AG09309 (cell line): ENCODE results near the gene SORCS1.

Experiments used
- DNase-seq: peaks from one replicate; pipeline ENCODE4 v3.0.0-alpha.2; 2010; ENCODE audit warnings: low read depth
- H3K4me3 ChIP-seq: 2 replicates; pipeline ENCODE4 v1.5.1; 2011; ENCODE audit warnings: mild to moderate bottlenecking, low read depth, low read length, moderate library complexity; ENCODE audit not compliant: control insufficient read depth
- CTCF ChIP-seq: IDR thresholded peaks from 2 replicates; pipeline ENCODE4 v1.5.1; 2011; ENCODE audit warnings: mild to moderate bottlenecking, low read depth, low read length, inconsistent platforms; ENCODE audit not compliant: insufficient read depth, control insufficient read depth; ENCODE audit errors: missing control alignments

Gene SORCS1

GRCh38 chr10:107126512-107127065, 37.9 kb downstream of the SORCS1 start:
- DNase-seq: no peak
- H3K4me3 ChIP-seq: no peak overlapping the region
- no peak for TF ChIP-seq CTCF

- TF ChIP-seq CTCF: no peak
- DNase-seq: no peak
- no peak overlapping the region for H3K4me3 ChIP-seq
Measured at GRCh38 chr10:107122703-107123102, 41.8 kb downstream of the SORCS1 start.

GRCh38 chr10:107118866-107119265, 45.6 kb downstream of the SORCS1 start:
- no peak for DNase-seq
- no peak overlapping the region for H3K4me3 ChIP-seq
- TF ChIP-seq CTCF: no peak

- no peak overlapping the region for H3K4me3 ChIP-seq
- no peak for TF ChIP-seq CTCF
- no peak for DNase-seq
Measured at GRCh38 chr10:107104026-107104652, 60.4 kb downstream of the SORCS1 start.

- H3K4me3 ChIP-seq: no peak overlapping the region
- TF ChIP-seq CTCF: no peak
- DNase-seq: no peak
Measured at GRCh38 chr10:107103174-107104025, 61.1 kb downstream of the SORCS1 start.

GRCh38 chr10:107098326-107098725, 66.2 kb downstream of the SORCS1 start:
- no peak overlapping the region for H3K4me3 ChIP-seq
- no peak for TF ChIP-seq CTCF
- DNase-seq: no peak
